AG04450 (cell line): ENCODE measurements around the gene PHLDA1. TPM values are rescaled to one million over a fixed set of nuclear protein-coding genes. Genes with fewer than 3 reads are reported as not detected.

Experiments used
- CTCF ChIA-PET: fragments of 300-600, 350-600 bp; formaldehyde crosslinking; extraction: SDS; loops from one replicate; lab custom pipeline; 2022; ENCODE audit warnings: antibody characterized with exemption, inconsistent platforms; lab: Charles Lee
- POLR2A ChIA-PET: fragments of 350-600 bp; formaldehyde crosslinking; extraction: SDS; loops from one replicate; lab custom pipeline; 2021; ENCODE audit warnings: antibody characterized with exemption, inconsistent platforms; lab: Yijun Ruan, JAX
- DNase-seq: peaks from one replicate; pipeline ENCODE4 v3.0.0-alpha.2; 2011; ENCODE audit warnings: low read depth, low spot score
- H3K27ac ChIP-seq: one replicate; pipeline ENCODE4 v1.5.1; 2012; ENCODE audit warnings: low read depth, low read length, control low read depth
- H3K27me3 ChIP-seq: one replicate; pipeline ENCODE4 v1.6.0; 2012; ENCODE audit warnings: low read length; ENCODE audit not compliant: control insufficient read depth, insufficient read depth
- H3K4me3 ChIP-seq: 2 replicates; pipeline ENCODE4 v1.5.1; 2011; ENCODE audit warnings: mild to moderate bottlenecking, low read depth, low read length, control low read depth
- H3K9me3 ChIP-seq: 2 replicates; pipeline ENCODE4 v1.5.1; 2012; ENCODE audit warnings: low read length; ENCODE audit not compliant: control insufficient read depth, insufficient read depth
- CTCF ChIP-seq: IDR thresholded peaks from 2 replicates; pipeline ENCODE4 v1.5.1; 2011; ENCODE audit warnings: low read depth, low read length, control low read depth, inconsistent platforms
- polyA plus RNA-seq: library from polyadenylated mRNA; depleted of rRNA; stranded (reverse); fragments of >200 nt; gene quantifications from 2 replicates; pipeline ENCODE4 v1.2.3, GENCODE V29; 2011

Gene PHLDA1
- polyA plus RNA-seq, 1 experiment, result 99.5 TPM

DNA sequence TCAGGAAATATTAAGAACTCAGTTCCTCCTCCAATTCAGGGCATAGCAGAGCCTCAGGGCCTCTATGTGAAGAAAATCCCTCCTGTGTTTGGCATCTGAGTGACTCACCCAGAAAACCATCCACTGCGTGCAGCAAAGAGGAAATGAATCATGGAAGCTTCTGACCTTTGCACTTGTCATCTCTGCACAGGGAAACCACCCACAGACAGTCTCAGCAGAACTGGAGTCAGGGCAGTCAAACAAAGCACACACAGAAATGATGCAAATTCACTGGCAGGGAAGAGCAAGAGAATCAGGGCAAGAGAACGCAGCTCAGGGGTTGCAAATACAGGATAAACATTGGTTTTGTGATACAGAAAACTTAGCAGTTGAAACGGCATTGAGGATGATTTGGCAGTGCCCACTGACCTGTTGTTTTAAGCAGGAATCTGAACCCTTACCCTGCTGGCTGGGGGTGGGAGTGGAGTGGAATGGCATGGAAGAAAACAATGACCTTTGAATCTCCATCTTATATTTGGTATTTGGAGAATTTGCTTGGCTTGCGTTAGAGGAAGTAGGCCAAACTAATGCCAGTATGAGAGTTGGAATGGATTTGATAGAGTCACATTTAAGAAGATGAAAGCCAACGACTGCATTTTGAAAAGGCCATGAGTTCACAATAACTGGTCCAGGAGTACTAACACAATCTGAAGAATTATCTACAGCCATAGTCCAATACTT is 53.5 kb downstream of the PHLDA1 start:
- peak; percentile 99 for DNase-seq
- ChIA-PET CTCF (interaction anchor here (0.7 to 1.1 kb wide), 2 partner anchors 9 to 451 kb away, joined by 3 read pairs; no protein-coding TSS in a partner anchor), POLR2A (interaction anchor here (0.8 to 3.2 kb wide), 5 partner anchors 47 to 272 kb away, joined by 3 to 17 read pairs (median 4); partner anchors contain the start of gene PHLDA1)
- Histone ChIP-seq H3K9me3 (no peaks in the 10 kb centered on the region), H3K27me3 (no peaks in the 10 kb centered on the region), H3K27ac (peak overlapping the region; percentile 93), H3K4me3 (no peak overlapping the region)
- TF ChIP-seq CTCF, result no peak; the same call in 1 of the 2 replicates

DNA sequence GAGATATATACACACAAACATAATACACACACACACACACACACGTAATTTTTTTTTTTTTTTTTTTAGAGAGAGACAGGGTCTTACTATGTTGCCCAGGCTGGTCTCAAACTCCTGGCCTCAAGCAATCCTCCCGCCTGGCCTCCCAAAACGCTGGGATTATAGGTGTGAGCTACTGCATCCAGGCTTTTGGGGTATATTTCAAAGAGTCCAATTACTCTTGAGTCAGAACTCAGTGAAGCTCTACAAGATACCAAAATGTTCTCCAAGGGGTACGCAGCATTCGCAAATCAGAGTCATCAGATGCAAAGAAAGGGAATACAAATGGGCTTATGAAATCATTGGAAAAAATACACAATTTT is 54.0 kb downstream of the PHLDA1 start:
- Histone ChIP-seq H3K4me3 (no peak overlapping the region), H3K27me3 (no peaks in the 10 kb centered on the region), H3K9me3 (no peaks in the 10 kb centered on the region), H3K27ac (peak overlapping the region; percentile 88)
- ChIA-PET POLR2A (interaction anchor here (1.0 to 3.2 kb wide), 4 partner anchors 48 to 271 kb away, joined by 3 to 17 read pairs (median 4); partner anchors contain the start of gene PHLDA1), CTCF (interaction anchor here (0.7 to 1.1 kb wide), 2 partner anchors 241 to 450 kb away, joined by 3 to 8 read pairs; no protein-coding TSS in a partner anchor)
- TF ChIP-seq CTCF, result no peak
- DNase-seq, result no peak

- Histone ChIP-seq H3K9me3 (no peaks in the 10 kb centered on the region), H3K4me3 (no peak overlapping the region), H3K27ac (peak overlapping the region; percentile 88), H3K27me3 (no peaks in the 10 kb centered on the region)
- TF ChIP-seq CTCF, result no peak
- DNase-seq, result no peak
- ChIA-PET CTCF (interaction anchor here (0.7 to 1.1 kb wide), 2 partner anchors 240 to 450 kb away, joined by 3 to 8 read pairs; no protein-coding TSS in a partner anchor), POLR2A (interaction anchor here (1.7 kb wide), 1 partner anchor 252 kb away, joined by 4 read pairs; no protein-coding TSS in a partner anchor)
Observed at GRCh38 chr12:75976913-75977312, 54.7 kb downstream of the PHLDA1 start.

DNA sequence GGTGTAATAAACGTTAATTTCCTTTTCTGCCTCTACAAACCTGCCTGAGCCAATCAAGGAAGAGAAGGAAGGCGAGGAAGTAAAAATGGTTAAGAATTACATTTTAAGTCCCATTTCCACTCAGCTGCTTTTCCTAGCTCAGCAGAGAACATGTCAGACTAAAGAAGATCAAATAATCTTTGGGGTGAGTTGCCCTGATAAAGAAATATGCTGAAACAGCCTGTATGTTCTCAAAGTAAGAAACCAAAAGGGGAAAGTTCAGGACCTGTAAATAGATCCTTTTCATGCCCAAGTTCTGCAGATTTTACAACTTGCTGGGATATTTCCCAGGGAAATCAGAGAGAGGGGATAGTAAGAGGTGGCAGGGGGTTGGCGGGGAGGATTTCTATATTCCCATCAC is 55.5 kb downstream of the PHLDA1 start:
- H3K9me3 ChIP-seq, result no peaks in the 10 kb centered on the region
- CTCF ChIA-PET, result no interaction called here
- H3K27me3 ChIP-seq, result no peaks in the 10 kb centered on the region
- no peak for DNase-seq
- no peak overlapping the region for H3K4me3 ChIP-seq
- TF ChIP-seq CTCF, result no peak
- no peak overlapping the region for H3K27ac ChIP-seq
- POLR2A ChIA-PET, result no interaction called here

DNA sequence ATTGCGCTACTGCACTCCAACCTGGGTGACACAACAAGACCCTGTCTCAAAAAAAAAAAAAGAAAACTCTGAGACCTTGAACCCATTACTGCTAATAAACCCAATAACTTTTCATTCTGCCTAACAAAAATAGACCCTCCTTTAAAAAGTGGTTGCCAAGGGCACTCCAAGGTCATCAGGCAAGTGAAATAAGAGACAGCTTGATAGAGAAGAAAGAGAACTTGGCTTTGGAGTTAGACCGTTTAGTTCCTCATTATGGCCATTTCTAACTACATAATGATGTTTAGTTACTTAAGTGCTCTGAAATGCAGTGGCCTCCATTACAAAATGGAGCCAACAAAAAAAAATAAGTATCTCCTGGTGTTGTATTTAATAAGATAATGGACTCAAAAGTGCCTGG is 55.9 kb downstream of the PHLDA1 start:
- CTCF ChIA-PET, result interaction anchor here (0.6 kb wide), 1 partner anchor 288 kb away, joined by 5 read pairs; no protein-coding TSS in a partner anchor
- POLR2A ChIA-PET, result no interaction called here
- TF ChIP-seq CTCF, result no peak
- Histone ChIP-seq H3K4me3 (no peak overlapping the region), H3K27me3 (no peaks in the 10 kb centered on the region), H3K9me3 (no peaks in the 10 kb centered on the region), H3K27ac (no peak overlapping the region)
- DNase-seq, result no peak
